Liver (tissue), 9 donors: ENCODE data around the gene ABHD5. TPM values are rescaled to one million over a fixed set of nuclear protein-coding genes. Genes with fewer than 3 reads are reported as not detected.
A peak's percentile ranks its signal among the peaks of the same experiment; 100 is the strongest.
"Not testable (repeated sequence)": the region's sequence is repeated elsewhere in the genome, so short reads cannot be mapped to it uniquely, and the experiment has no call there.

Source experiments
- DNase-seq: peaks from one replicate; pipeline ENCODE4 v3.0.0-alpha.2; 2017; ENCODE audit warnings: low spot score
- H3K27ac ChIP-seq, 2 donors: one replicate each; pipeline ENCODE4 v1.7.0; 2013; ENCODE audit warnings: inconsistent platforms in 2 of 2, low read length in 2 of 2, control low read depth in 1 of 2, low read depth in 1 of 2, mild to moderate bottlenecking in 1 of 2
- H3K27me3 ChIP-seq, 4 donors: one replicate each; pipeline versions ENCODE4 v1.6.1 to v1.7.0; 2013; ENCODE audit warnings: low read length in 3 of 4, inconsistent platforms in 1 of 4, mild to moderate bottlenecking in 1 of 4, moderate library complexity in 1 of 4; ENCODE audit not compliant: control insufficient read depth in 4 of 4, insufficient read depth in 4 of 4
- H3K36me3 ChIP-seq, 4 donors: one replicate each; pipeline versions ENCODE4 v1.6.1 to v1.7.0; 2013; ENCODE audit warnings: low read length in 3 of 4, mild to moderate bottlenecking in 3 of 4, low read depth in 1 of 4, moderate library complexity in 1 of 4; ENCODE audit not compliant: control insufficient read depth in 4 of 4, insufficient read depth in 3 of 4
- H3K4me1 ChIP-seq, 4 donors: one replicate each; pipeline versions ENCODE4 v1.6.1 to v1.7.0; 2013; ENCODE audit warnings: low read length in 3 of 4, mild to moderate bottlenecking in 3 of 4, moderate library complexity in 1 of 4; ENCODE audit not compliant: control insufficient read depth in 4 of 4, insufficient read depth in 4 of 4
- H3K4me3 ChIP-seq, 3 donors: one replicate each; pipeline versions ENCODE4 v1.6.1 to v1.7.0; 2013; ENCODE audit warnings: low read length in 3 of 3, control low read depth in 1 of 3, low read depth in 1 of 3, mild to moderate bottlenecking in 1 of 3
- H3K9ac ChIP-seq, 2 donors: one replicate each; pipeline ENCODE4 v1.7.0; 2013; ENCODE audit warnings: low read length in 2 of 2, mild to moderate bottlenecking in 2 of 2, moderate library complexity in 2 of 2, control low read depth in 1 of 2, low read depth in 1 of 2
- H3K9me3 ChIP-seq, 4 donors: one replicate each; pipeline versions ENCODE4 v1.6.1 to v1.7.0; 2013; ENCODE audit warnings: low read length in 3 of 4; ENCODE audit not compliant: control insufficient read depth in 4 of 4
- EGR1 ChIP-seq, 2 donors: IDR thresholded peaks; 2 replicates each; pipeline ENCODE4 v1.6.1; 2016 to 2018; ENCODE audit warnings: antibody characterized with exemption in 2 of 2, low read depth in 2 of 2
- FOXA1 ChIP-seq: IDR thresholded peaks from 2 replicates; pipeline ENCODE4 v1.6.1; 2016; ENCODE audit warnings: antibody characterized with exemption
- HNF4A ChIP-seq, 2 donors: conservative IDR thresholded peaks; 2 replicates each; pipeline ENCODE4 v1.6.1; 2016; ENCODE audit warnings: antibody characterized with exemption in 2 of 2, mild to moderate bottlenecking in 2 of 2
- HNF4G ChIP-seq: IDR thresholded peaks from 2 replicates; pipeline ENCODE4 v1.6.1; 2016; ENCODE audit warnings: antibody characterized with exemption
- JUND ChIP-seq, 2 donors: IDR thresholded peaks; 2 replicates each; pipeline ENCODE4 v1.6.1; 2016; ENCODE audit warnings: antibody characterized with exemption in 2 of 2
- RAD21 ChIP-seq, 2 donors: IDR thresholded peaks; 2 replicates each; pipeline ENCODE4 v1.6.1; 2016; ENCODE audit warnings: antibody characterized with exemption in 2 of 2, mild to moderate bottlenecking in 2 of 2
- SP1 ChIP-seq: IDR thresholded peaks from 2 replicates; pipeline ENCODE4 v1.6.1; 2018; ENCODE audit warnings: antibody characterized with exemption, mild to moderate bottlenecking
- TAF1 ChIP-seq: conservative IDR thresholded peaks from 2 replicates; pipeline ENCODE4 v1.6.1; 2016; ENCODE audit warnings: antibody characterized with exemption, mild to moderate bottlenecking
- WGBS: extraction: QIAGEN DNeasy Blood & Tissue Kit; methylation state at CpG from one replicate; pipeline ENCODE4 v1.1.7; 2013; 5-methylcytosine and 5-hydroxymethylcytosine counted together
- polyA plus RNA-seq, 2 donors: library from polyadenylated mRNA; stranded (reverse) in 1 of 2; unstranded in 1 of 2; fragments of 200-250 nt in 1 of 2; fragments of >200 nt in 1 of 2; fragmentation: Nextera tagmentation in 1 of 2; extraction: Ambion mirVana in 1 of 2; gene quantifications; one replicate each; pipeline versions ENCODE4 v1.2.1 to v1.2.3, GENCODE V29; 2013 to 2015
- total RNA-seq, 2 donors: library from RNA; depleted of rRNA; stranded (reverse); fragments of >200 nt; gene quantifications; one replicate each; pipeline ENCODE4 v1.2.3, GENCODE V29; 2014
- TF ChIP-seq, protein P1 (sequence below): IDR thresholded peaks from 2 replicates; pipeline ENCODE4 v1.6.1; 2016; ENCODE audit warnings: antibody characterized with exemption, mild to moderate bottlenecking
- TF ChIP-seq, protein P2 (sequence below): IDR thresholded peaks from 2 replicates; pipeline ENCODE4 v1.6.1; 2016; ENCODE audit warnings: antibody characterized with exemption
- donor health status: healthy.
- donor health status: healthy.
- donor health status: healthy.
- donor health status: healthy.
- donor health status: healthy.

ABHD5 gene
- total and polyA plus RNA-seq, 4 donors: 9.2 to 25.8 (median 16.1) TPM

DNA sequence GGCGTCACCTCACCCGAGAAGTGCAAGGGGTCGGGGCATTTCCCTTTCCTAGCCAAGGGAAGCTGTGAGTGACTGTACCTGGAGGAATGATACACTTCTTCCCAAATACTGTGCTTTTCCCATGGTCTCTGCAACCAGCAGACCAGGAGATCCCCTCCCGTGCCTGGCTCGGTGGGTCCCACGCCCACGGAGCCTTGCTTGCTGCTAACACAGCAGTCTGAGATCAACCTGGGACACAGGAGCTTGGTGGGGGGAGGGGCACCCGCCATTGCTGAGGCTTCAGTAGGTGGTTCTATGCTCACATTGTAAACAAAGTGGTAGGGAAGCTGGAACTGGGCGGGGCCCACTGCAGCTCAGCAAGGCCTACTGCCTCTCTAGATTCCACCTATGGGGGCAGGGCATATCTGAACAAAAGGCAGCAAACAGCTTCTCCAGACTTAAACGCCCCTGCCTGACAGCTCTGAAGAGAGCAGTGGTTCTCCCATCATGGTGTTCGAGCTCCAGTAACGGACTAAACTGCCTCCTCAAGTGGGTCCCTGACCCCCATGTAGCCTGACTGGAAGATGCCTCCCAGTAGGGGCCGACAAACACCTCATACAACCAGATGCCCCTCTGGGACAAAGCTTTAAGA is 31.4 kb upstream of the ABHD5 start:
- DNase-seq: peak; percentile 44
- no peaks in the 10 kb centered on the region for H3K4me1 ChIP-seq
- TF ChIP-seq RAD21 (IDR thresholded peaks at IDR 0.05) (no peak), EGR1 (IDR thresholded peaks at IDR 0.05; ENCODE audit: low read depth in 2 of 2) (no peak), SP1 (no peak), HNF4A (conservative IDR thresholded peaks at IDR 0.05) (no peak), TAF1 (no peak), JUND (IDR thresholded peaks at IDR 0.05) (no peak), HNF4G (no peak), FOXA1 (no peak)
- TF ChIP-seq, protein P1, sequence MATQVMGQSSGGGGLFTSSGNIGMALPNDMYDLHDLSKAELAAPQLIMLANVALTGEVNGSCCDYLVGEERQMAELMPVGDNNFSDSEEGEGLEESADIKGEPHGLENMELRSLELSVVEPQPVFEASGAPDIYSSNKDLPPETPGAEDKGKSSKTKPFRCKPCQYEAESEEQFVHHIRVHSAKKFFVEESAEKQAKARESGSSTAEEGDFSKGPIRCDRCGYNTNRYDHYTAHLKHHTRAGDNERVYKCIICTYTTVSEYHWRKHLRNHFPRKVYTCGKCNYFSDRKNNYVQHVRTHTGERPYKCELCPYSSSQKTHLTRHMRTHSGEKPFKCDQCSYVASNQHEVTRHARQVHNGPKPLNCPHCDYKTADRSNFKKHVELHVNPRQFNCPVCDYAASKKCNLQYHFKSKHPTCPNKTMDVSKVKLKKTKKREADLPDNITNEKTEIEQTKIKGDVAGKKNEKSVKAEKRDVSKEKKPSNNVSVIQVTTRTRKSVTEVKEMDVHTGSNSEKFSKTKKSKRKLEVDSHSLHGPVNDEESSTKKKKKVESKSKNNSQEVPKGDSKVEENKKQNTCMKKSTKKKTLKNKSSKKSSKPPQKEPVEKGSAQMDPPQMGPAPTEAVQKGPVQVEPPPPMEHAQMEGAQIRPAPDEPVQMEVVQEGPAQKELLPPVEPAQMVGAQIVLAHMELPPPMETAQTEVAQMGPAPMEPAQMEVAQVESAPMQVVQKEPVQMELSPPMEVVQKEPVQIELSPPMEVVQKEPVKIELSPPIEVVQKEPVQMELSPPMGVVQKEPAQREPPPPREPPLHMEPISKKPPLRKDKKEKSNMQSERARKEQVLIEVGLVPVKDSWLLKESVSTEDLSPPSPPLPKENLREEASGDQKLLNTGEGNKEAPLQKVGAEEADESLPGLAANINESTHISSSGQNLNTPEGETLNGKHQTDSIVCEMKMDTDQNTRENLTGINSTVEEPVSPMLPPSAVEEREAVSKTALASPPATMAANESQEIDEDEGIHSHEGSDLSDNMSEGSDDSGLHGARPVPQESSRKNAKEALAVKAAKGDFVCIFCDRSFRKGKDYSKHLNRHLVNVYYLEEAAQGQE: no peak
- TF ChIP-seq, protein P2, sequence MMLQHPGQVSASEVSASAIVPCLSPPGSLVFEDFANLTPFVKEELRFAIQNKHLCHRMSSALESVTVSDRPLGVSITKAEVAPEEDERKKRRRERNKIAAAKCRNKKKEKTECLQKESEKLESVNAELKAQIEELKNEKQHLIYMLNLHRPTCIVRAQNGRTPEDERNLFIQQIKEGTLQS: no peak
- no peak overlapping the region for H3K4me3 ChIP-seq
- H3K27ac ChIP-seq: no peak overlapping the region
- H3K36me3 ChIP-seq: no peaks in the 10 kb centered on the region
- H3K9ac ChIP-seq: no peak overlapping the region
- no peaks in the 10 kb centered on the region for H3K9me3 ChIP-seq
- 88% methylated on average over 13 of the region's 13 CpGs for WGBS
- no peaks in the 10 kb centered on the region for H3K27me3 ChIP-seq

DNA sequence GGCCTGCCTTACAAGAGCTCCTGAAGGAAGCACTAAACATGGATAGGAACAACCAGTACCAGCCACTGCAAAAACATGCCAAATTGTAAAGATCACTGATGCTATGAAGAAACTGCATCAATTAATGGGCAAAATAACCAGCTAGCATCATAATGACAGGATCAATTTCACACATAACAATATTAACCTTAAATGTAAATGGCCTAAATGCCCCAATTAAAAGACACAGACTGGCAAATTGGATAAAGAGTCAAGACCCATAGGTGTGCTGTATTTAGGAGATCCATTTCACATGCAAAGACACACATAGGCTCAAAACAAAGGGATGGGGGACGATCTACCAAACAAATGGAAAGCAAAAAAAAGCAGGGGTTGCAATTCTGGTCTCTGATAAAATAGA is 29.4 kb upstream of the ABHD5 start:
- H3K36me3 ChIP-seq, H3K9ac ChIP-seq, H3K9me3 ChIP-seq, H3K4me1 ChIP-seq, DNase-seq, H3K4me3 ChIP-seq, H3K27me3 ChIP-seq, H3K27ac ChIP-seq: not testable (repeated sequence)
- WGBS: 92% methylated on average over 1 of the region's 1 CpG

DNA sequence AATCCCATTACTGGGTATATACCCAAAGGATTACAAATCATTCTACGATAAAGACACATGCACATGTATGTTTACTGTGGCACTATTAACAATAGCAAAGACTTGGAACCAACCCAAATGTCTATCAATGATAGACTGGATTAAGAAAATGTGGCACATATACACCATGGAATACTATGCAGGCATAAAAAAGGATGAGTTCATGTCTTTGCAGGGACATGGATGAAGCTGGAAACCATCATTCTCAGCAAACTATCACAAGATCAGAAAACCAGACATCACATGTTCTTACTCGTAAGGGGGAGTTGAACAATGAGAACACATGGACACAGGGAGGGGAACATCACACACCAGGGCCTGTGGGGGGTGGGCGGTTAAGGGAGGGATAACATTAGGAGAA is 25.7 kb upstream of the ABHD5 start:
- H3K9me3 ChIP-seq, H3K4me1 ChIP-seq, H3K9ac ChIP-seq, H3K36me3 ChIP-seq, H3K27ac ChIP-seq, DNase-seq, H3K27me3 ChIP-seq, H3K4me3 ChIP-seq: not testable (repeated sequence)
- WGBS: 96% methylated on average over 3 of the region's 3 CpGs
